Measurements from ENCODE around the gene MEX3C.

- TF ChIP-seq CTCF (IDR thresholded peaks at IDR 0.05), result no peak
- no peak for TF ChIP-seq EZH2phosphoT487 (IDR thresholded peaks at IDR 0.05)
- no peak for TF ChIP-seq EZH2 (IDR thresholded peaks at IDR 0.05)
These were observed 36.9 kb upstream of the MEX3C start for GRCh38 chr18:51234117-51235008.
